ENCODE results near the gene EMX1.

EMX1 gene

DNA sequence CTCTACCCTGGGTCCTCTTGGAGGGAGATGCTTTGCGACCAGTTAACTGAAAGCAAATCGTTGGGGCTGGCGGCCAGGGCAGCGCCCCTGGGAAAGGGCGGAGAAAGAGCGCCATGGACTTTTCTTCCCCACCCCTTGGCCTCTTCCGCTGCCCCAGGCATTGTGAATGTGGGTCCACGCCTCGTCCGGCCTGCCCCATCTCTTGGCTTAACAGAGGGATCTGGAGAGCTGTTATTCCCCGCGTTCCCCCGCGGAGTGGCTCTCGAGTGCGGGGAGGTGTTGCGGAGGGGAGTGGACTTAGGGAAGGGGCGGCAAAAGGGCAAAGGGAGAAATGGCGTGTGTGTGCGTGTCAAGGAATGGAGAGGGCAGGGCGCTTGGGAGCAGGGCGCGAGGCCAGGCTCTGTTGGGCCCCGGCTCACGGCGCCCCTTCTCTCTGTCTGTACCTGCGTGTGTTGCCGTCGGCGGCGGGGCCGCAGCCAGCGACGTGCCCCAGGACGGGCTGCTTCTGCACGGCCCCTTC lies 6.6 kb downstream of the EMX1 start:
- no peak for DNase-seq (ENCODE audit: insufficient read length, low spot score)
- no peak for FAIRE-seq

DNA sequence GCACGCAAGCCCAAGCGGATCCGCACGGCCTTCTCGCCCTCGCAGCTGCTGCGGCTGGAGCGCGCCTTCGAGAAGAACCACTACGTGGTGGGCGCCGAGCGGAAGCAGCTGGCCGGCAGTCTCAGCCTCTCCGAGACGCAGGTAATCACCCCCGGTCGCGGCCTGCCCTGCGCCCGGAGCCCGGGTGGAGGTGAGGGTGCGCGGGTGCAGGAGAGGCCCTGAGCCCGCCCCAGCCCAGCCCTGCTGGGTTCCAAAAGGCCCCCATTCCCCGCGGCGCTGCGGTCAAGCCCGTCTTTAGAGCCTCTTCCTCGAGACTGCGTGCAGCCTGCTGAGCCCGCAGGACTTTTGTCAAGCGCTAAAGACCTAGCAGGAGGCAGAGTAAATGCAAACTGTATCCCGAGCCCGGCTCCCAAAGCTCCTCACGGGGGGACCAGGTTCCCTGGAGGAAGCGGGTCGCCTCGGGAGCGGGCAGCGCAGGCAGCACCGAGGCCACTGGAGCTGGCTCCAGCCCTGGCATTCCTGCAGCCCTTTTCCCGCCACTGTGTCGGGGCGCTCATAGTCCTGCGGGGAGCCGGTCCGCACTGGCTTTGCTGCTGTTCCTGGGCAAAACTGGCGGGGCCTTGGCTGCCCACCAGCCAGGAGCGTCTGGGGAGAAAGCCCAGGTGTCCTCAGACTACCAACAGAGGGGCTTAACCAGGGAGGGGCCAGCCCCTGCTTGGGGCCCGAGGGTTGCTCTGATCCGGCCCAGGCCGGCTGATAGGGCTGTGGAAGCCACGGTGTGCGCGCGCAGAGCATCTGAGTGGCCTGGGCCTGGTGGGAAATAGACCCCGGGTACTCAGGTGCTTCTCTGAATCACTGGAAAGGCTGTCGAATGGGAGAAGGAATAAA lies 7.3 kb downstream of the EMX1 start:
- no peak for FAIRE-seq
- DNase-seq (ENCODE audit: insufficient read length, low spot score), result no peak

DNA sequence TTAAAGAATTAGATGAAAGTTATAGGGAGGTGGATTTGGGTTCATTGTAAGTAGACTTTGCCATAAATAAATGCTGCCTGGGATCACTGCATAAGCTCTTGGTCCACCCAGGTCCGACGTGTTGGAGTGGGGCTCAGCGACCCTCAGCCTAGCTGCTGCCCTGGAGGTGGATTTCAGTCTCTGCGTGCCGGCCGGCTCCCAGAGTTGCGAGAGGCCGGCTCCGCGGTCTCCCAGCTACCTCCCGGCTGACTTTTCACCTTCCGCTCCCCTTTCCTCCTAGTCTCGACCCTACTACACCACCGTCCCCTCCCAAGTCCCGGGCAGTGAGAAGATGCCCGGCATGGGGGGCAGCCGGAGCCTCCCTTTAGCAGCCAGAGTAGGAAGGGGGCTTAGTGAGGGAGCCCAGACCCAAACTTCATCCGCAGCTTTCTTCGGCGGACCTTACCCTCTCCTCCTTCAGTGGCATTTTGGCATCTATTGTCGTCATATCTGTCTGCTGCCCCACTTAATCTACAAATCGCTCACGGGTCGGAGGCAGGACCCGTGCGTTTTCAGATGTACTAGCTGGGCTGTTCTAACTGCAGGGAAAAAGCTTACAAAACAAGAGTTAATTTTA lies 8.1 kb downstream of the EMX1 start:
- FAIRE-seq (no peak), DNase-seq (ENCODE audit: insufficient read length, low spot score) (no peak)

DNA sequence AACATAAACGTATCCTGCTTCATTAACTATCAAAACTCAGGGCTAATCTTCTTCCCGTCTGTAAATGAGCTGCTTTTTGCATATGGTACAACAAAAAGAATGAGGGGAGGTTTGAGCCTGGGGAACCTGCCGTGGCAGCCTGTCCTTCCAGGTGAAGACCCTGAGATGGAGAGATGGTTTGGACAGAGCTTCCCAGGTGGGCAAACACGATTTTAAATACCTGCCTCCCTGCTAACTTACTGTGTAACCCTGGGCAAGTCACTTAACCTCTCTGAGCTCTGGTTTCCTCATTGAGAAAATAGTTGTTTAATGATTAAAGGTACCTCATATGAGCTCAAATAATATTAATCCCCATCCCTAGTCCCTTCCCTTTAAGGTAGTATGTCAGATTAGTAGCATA lies 9.0 kb downstream of the EMX1 start:
- FAIRE-seq (no peak), DNase-seq (ENCODE audit: insufficient read length, low spot score) (no peak)

DNA sequence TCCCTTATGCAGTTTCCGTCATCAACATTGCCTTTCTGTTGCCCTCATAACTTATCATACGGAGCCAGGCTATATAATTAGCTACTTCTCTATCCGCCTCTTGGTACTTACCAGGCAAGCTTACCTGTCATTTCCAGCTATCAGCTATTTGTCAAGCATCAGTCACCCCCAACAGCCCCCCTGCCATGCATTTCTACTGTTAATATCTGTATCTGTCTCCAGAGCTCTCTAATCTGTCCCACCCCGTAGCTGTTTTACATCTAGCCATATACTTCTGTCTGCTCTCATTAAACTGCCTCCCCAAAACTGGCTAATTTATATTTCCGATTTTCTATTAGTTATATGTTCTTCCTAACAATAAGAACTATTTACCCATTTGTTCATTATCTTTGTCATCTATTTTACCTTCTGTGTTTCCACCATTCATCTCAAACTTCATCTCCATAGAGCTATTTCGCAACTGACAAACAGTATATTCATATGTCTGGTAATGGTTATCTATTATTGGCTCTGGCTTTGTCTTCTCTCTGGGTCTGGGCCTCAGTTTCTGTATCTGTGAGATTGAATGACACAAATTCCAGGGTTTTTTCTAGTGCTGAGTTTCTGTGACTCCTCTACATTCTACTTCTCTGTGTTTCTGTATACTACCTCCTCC lies 9.6 kb downstream of the EMX1 start:
- no peak for FAIRE-seq
- no peak for DNase-seq (ENCODE audit: insufficient read length, low spot score)

DNA sequence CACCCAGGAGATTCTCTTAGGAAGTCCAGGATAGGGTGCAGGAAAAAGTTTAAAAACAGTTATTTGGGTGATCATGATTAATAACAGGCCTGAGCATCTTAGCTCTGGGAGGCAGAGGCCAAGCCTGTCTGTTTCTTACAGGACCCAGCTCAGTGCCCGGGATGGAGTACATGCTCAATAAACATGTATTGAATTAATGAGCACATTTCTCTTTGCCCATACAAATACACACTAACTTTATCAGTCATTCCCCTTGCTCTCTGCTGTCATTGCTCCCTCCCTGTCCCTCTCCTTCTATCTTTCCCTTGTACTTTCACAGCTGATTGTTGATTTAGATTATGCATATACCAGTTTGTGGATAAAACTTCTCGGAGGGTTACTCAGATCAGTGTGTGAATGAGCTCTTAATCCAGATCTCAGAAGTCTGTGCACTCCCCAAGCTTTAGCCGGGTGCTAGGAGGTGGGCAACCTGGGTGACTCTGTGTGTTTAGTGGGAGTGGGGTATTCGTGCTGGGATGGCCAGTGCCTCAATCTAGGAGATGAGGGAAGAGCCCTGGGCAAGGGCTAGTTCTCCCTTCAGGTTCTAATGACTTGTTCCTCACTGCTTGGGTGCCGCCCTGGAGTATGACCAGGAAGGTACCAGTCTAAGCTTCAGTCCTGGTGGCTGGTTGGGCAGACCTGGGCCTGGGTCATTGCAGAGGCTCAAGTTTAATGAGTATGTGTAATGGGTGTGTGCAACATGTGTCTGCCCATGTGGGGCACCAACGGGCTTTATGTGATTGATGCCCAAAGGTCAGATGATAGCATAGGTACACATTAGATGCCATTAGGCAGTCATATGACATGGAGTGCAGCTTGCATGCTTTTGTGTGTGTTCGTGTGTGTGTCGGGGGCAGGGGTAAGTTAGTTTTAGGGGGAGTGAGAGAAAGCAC lies 10.6 kb downstream of the EMX1 start:
- FAIRE-seq (no peak), DNase-seq (ENCODE audit: insufficient read length, low spot score) (no peak)

DNA sequence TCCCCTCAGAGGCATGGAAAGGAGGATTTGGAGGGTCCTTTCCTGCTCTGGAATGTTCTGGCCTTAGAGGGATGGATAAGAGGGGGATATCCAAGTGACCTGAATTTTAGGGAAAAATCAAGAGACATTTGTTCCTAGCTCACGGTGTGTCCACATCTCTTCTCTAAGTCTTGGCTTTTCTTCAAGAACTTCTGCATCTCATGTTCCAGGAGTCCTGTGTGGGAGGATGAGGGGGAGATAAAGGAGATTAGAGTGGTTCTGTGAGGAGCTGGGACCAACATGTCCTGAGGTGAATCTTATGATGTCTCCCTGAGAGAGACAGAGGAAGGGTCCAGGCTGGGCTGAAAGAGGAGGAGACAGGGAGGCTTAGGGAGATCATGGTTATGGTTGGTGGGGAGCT lies 11.7 kb downstream of the EMX1 start:
- no peak for FAIRE-seq
- no peak for DNase-seq (ENCODE audit: insufficient read length, low spot score)

DNA sequence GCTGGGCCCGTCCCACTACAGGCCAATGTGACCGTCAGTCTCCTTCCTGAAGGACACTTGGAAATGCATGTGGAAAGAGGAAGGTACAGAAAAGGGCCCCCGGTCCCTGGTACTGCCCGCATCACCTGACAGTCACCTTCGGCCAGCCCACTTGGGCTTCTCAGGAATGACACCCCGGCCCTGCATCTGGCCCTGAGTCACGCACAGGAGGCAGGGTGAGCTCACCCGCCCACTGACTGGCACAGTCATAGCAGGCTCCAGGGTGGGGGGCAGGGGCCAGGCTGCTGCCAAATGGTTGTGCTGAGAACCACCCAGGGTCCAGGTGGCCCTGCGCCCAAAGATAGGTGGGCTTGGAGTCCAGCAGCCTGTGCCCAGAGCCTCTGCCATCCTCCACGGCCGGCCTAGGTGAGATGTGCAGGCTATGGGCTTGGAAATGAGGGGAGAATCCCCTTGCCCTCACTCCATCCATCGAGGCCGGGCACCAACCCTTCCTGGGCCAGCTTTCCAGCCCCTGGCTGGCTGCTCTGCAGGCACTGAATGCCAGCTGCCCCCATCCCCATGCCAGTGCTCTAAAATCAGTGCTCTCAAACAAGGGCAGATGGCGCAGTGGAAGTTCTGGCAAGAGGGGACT lies 14.1 kb downstream of the EMX1 start:
- no peak for FAIRE-seq
- DNase-seq (ENCODE audit: insufficient read length, low spot score), result no peak

DNA sequence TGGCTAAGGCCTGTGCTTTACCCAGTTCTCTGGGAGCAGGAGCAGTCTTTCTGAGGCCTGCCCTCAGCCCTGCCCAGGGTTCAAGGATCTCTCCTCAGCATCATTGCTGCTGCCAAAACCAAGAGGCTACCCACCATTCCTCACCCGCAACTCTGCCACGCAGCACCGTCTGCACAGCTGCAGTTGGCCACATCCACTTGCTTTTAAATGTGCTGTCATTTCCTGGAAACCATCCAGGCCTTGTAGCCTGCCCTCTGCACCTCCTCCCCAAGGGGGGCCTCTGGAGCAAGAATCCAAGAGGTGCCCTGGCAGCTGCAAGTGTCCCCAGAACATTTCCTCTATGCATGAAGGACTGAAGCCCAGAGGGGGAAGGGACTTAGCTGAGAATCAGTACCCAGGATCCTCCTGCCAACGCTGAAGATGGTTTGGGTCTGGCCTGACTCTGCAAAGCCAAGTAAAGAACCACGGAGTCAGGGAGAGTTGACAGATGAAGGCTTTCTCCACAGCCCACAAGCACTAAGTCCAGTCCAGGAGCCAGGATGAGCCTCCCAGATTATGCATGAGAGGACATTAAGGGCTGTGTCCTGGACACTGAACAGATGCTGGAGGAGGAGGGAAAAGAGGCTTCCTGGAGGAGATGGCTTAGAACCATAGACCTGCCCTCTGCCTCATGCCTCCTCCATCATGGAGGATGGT lies 14.9 kb downstream of the EMX1 start:
- DNase-seq (ENCODE audit: insufficient read length, low spot score) (no peak), FAIRE-seq (no peak)

DNA sequence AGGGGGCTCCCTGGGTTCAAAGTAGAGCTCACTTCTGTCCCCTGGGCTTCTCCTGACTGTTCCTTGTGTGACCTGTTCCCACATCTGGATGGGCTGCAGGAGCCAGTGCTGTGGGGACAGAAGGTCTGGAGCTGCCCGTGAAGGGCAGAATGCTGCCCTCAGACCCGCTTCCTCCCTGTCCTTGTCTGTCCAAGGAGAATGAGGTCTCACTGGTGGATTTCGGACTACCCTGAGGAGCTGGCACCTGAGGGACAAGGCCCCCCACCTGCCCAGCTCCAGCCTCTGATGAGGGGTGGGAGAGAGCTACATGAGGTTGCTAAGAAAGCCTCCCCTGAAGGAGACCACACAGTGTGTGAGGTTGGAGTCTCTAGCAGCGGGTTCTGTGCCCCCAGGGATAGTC lies 15.5 kb downstream of the EMX1 start:
- FAIRE-seq (no peak), DNase-seq (ENCODE audit: insufficient read length, low spot score) (no peak)

DNA sequence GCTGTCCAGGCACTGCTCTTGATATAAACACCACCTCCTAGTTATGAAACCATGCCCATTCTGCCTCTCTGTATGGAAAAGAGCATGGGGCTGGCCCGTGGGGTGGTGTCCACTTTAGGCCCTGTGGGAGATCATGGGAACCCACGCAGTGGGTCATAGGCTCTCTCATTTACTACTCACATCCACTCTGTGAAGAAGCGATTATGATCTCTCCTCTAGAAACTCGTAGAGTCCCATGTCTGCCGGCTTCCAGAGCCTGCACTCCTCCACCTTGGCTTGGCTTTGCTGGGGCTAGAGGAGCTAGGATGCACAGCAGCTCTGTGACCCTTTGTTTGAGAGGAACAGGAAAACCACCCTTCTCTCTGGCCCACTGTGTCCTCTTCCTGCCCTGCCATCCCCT lies 15.9 kb downstream of the EMX1 start:
- FAIRE-seq, result no peak
- DNase-seq (ENCODE audit: insufficient read length, low spot score), result no peak

DNA sequence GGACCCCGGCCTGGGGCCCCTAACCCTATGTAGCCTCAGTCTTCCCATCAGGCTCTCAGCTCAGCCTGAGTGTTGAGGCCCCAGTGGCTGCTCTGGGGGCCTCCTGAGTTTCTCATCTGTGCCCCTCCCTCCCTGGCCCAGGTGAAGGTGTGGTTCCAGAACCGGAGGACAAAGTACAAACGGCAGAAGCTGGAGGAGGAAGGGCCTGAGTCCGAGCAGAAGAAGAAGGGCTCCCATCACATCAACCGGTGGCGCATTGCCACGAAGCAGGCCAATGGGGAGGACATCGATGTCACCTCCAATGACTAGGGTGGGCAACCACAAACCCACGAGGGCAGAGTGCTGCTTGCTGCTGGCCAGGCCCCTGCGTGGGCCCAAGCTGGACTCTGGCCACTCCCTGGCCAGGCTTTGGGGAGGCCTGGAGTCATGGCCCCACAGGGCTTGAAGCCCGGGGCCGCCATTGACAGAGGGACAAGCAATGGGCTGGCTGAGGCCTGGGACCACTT lies 16.4 kb downstream of the EMX1 start:
- FAIRE-seq (no peak), DNase-seq (ENCODE audit: insufficient read length, low spot score) (no peak)

DNA sequence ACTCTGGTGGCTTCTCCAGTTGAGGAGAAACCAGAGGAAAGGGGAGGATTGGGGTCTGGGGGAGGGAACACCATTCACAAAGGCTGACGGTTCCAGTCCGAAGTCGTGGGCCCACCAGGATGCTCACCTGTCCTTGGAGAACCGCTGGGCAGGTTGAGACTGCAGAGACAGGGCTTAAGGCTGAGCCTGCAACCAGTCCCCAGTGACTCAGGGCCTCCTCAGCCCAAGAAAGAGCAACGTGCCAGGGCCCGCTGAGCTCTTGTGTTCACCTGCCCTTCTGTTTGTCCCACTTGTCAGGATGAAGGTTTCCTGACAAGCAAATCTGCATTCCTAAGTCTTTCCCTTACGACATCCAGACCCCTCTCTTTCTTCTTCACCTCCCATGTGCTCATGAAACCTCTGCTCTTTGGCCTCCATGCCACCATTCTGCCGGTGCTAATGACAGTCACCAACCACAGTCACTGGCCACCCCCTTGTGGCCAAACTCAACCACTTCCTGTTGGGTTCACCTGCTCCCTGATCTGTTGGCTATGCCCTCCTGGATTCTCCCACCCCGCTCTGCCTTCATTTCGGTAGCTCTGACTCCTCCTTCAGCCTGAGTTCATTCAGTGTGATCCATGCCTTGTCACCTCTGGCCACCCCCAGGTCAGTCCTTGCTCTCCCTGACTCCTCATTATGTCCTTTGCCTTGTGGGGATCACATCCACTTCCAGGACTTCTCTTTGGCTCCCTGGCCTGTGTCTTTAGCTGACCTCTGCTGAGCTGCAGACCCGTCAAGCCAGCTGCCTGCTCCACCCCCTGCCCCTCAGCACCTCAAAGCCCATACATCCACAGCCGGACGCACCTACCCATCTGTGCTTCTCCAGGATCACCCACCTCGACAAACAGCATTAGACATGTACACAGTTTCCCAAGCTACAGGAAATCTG lies 17.6 kb downstream of the EMX1 start:
- FAIRE-seq, result peak; percentile 72
- no peak for DNase-seq (ENCODE audit: insufficient read length, low spot score)

DNA sequence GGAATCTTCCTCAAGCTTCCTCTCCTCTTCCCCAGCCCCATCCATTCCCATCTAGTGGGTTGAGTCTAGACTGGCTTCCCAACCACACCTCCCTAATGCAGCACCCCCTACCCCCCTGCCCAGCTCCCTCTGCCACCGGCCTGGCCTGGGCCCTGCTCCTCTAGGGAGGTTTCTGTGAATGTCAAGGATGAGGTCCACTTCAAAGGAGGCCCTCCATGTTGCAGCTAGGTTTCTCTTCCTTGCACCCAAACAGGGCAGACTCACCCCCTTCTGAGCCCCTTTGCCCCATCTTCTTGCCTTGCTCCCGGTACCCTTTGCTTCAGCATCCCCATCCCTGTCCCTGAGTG lies 18.3 kb downstream of the EMX1 start:
- FAIRE-seq (no peak), DNase-seq (ENCODE audit: insufficient read length, low spot score) (no peak)

DNA sequence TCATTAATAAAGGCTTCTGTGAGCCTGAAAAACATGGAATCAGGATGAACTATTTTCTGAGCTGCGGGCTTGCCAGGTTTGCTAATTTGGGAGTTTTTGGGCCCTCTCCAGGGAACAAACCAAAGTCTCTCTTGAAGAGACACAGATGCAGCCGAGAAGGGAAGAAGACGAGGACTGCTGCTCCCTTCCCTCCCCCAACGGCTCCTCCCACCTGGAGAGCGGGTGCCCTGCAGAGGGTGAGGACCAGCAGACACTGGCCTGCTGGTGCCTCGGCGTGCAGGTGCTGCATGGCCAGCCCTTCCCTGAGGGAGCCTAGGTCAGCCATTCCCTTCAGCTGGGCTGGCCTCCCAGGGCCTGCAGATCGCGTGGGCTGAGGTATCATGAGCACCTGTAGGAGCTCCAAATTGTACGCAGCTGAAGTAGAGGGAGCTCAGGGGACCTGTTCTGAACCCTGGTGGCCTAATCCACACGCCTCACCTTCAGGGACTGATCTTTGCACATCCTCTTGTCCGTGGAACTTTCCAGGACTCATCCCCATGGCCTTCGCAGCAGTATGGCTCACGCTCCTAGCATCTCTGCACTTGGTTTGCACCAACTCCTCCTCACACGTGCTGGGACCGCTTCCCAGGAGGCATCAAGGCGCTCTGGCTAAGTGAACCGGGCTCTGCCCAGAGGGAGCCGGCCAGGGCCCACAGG lies 19.5 kb downstream of the EMX1 start:
- FAIRE-seq (no peak), DNase-seq (ENCODE audit: insufficient read length, low spot score) (no peak)

DNA sequence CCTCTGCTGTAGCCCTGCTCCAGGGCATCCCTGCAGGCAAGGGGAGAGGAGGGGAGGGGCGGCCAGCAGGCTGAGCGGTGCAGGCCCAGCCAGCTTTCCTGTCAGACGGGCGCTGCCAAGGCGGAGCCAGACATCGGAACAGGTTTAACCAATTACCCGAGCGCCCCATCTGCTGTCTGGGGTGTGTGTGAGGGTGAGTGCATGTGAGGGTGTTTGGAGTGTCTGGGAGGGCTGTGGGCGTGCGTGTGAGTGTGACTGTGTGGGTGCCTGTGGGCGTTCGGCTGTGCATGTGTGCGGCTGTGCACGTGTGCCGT lies 20.0 kb downstream of the EMX1 start:
- DNase-seq (ENCODE audit: insufficient read length, low spot score) (no peak), FAIRE-seq (no peak)

DNA sequence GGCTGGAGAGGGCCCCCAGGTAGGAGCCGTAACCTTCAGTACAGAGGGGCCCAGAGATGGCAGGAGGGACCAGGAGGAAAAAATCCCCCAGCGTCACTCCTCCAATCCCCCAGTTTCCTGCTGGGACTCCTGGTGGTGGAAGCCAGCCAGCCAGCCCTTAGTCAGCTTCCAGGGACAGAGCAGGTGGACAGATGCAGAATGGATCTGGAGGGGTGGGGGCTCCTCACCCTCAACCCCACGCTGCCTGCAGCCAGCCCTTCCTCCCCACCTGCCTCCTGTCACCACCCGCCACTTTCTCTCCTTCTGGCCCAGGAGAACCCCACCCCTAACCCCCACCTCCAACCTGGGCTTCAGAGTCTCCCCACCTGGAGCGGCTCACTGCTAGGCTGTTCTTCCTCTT lies 21.1 kb downstream of the EMX1 start:
- DNase-seq (ENCODE audit: insufficient read length, low spot score) (no peak), FAIRE-seq (no peak)

DNA sequence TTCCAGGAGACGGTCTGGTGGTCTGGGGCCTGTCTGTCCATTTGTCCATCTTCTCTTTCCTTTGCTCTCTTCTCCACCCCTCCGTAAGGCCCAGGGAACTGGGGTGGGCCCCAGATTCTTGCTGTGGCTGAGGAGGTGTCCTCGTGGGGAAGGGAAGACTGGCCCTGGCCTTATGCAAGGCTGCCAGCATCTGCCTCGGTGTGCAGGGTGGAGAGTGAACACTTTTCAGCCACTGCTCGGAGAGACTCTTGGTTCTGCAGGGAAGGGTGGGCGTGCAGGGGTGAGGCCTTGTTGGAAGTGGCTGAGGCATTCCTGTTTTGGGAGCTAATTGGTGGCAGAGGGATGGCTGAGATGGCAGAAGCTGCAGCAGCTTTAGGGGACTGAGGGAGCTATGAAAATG lies 23.0 kb downstream of the EMX1 start:
- FAIRE-seq, result no peak

More for the DNA sequence above, 23.0 kb downstream of the EMX1 start:
- DNase-seq (ENCODE audit: insufficient read length, low spot score), result no peak
